Prostate gland (tissue), 2 donors: ENCODE results near the gene SIPA1L3. TPM values are rescaled to one million over a fixed set of nuclear protein-coding genes. Genes with fewer than 3 reads are reported as not detected.
"Not testable (repeated sequence)": the region's sequence is repeated elsewhere in the genome, so short reads cannot be mapped to it uniquely, and the experiment has no call there.

Source experiments
- DNase-seq: peaks from one replicate; pipeline ENCODE4 v3.0.0-alpha.2; 2019; ENCODE audit warnings: low spot score
- H3K27ac ChIP-seq, 2 donors: fragments of 200-600 bp; sonication (generic); 2 replicates each; pipeline ENCODE4 v1.5.1; 2017 to 2019
- H3K27me3 ChIP-seq: fragments of 200-600 bp; sonication (generic); replicated peaks from 2 replicates; pipeline ENCODE4 v1.5.1; 2019; ENCODE audit not compliant: insufficient read depth
- H3K36me3 ChIP-seq, 2 donors: fragments of 200-600 bp; sonication (generic); 1 replicate in 1 of 2; 2 replicates in 1 of 2; pipeline versions ENCODE4 v1.5.1 to v1.8.1; 2017 to 2019
- H3K4me1 ChIP-seq: fragments of 200-600 bp; sonication (generic); replicated peaks from 2 replicates; pipeline ENCODE4 v1.5.1; 2019
- H3K4me3 ChIP-seq, 2 donors: fragments of 200-600 bp; sonication (generic); 2 replicates each; pipeline ENCODE4 v1.5.1; 2017 to 2019
- H3K9me3 ChIP-seq: fragments of 200-600 bp; sonication (generic); 2 replicates; pipeline ENCODE4 v1.5.1; 2017
- CTCF ChIP-seq, 4 experiments: fragments of 200-600 bp in 2 of 4; fragments of 450-650 bp in 2 of 4; sonication (generic) in 2 of 4; IDR thresholded peaks; 1 replicate in 3 of 4; 2 replicates in 1 of 4; pipeline ENCODE4 v1.5.1; 2016 to 2019; ENCODE audit warnings: antibody characterized with exemption in 4 of 4, mild to moderate bottlenecking in 2 of 4, moderate library complexity in 2 of 4
- POLR2A ChIP-seq: fragments of 450-650 bp; IDR thresholded peaks from one replicate; pipeline ENCODE4 v1.6.1; 2016; ENCODE audit warnings: antibody characterized with exemption, mild to moderate bottlenecking
- POLR2AphosphoS5 ChIP-seq: sonication (generic); formaldehyde crosslinking; IDR thresholded peaks from one replicate; pipeline ENCODE4 v1.6.1; 2017; ENCODE audit warnings: antibody characterized with exemption
- WGBS: methylation state at CpG from one replicate; pipeline ENCODE4 v1.1.5; 2018; 5-methylcytosine and 5-hydroxymethylcytosine counted together
- intact Hi-C: fragments of 100-400 bp; cut with DNase I; formaldehyde crosslinking; loops from one replicate; pipeline ENCODE4 v1.14.2; 2022
- total RNA-seq, 2 donors: library from RNA; depleted of rRNA; stranded (reverse); fragments of >200 nt; gene quantifications; one replicate each; pipeline ENCODE4 v1.1.0, GENCODE V29; 2016

SIPA1L3 gene
- total RNA-seq, 2 donors from 2014 or later: 48.8 to 63.5 TPM

- H3K27me3 ChIP-seq: no peaks in the 10 kb centered on the region
- H3K4me3 ChIP-seq: no peak overlapping the region
- peak; percentile 70 for DNase-seq
- peak overlapping the region; percentile 47 to 52 for H3K27ac ChIP-seq
- H3K9me3 ChIP-seq: no peaks in the 10 kb centered on the region
- 33% methylated on average over 3 of the region's 3 CpGs for WGBS
- H3K4me1 ChIP-seq: peaks cover 4% of the 10 kb centered on the region
- no peaks in the 10 kb centered on the region for H3K36me3 ChIP-seq
- TF ChIP-seq CTCF (IDR thresholded peaks at IDR 0.05) (no peak), POLR2A (no peak), POLR2AphosphoS5 (peak; percentile 83)
- intact Hi-C loops: no loop called here
These were observed 163.6 kb downstream of the SIPA1L3 start for GRCh38 chr19:38070573-38070972.

GRCh38 chr19:38071054-38071453, 164.0 kb downstream of the SIPA1L3 start:
- DNase-seq, H3K9me3 ChIP-seq, intact Hi-C loops, H3K27me3 ChIP-seq, H3K36me3 ChIP-seq, H3K4me1 ChIP-seq, H3K4me3 ChIP-seq: not testable (repeated sequence)
- peak overlapping the region; percentile 23 to 47 for H3K27ac ChIP-seq
- 94% methylated on average over 6 of the region's 6 CpGs for WGBS

GRCh38 chr19:38071647-38072046, 164.6 kb downstream of the SIPA1L3 start:
- TF ChIP-seq CTCF (IDR thresholded peaks at IDR 0.05): no peak
- no peak for TF ChIP-seq POLR2AphosphoS5
- TF ChIP-seq POLR2A: no peak
- no peak overlapping the region for H3K4me3 ChIP-seq
- H3K36me3 ChIP-seq: no peaks in the 10 kb centered on the region
- intact Hi-C loops: no loop called here
- no peak overlapping the region for H3K27ac ChIP-seq
- DNase-seq: no peak
- WGBS: 97% methylated on average over 5 of the region's 5 CpGs
- no peaks in the 10 kb centered on the region for H3K27me3 ChIP-seq
- H3K4me1 ChIP-seq: peaks cover 4% of the 10 kb centered on the region
- H3K9me3 ChIP-seq: no peaks in the 10 kb centered on the region

GRCh38 chr19:38072776-38073750, 166.1 kb downstream of the SIPA1L3 start:
- H3K27ac ChIP-seq: no peak overlapping the region

More at GRCh38 chr19:38072776-38073750, 166.1 kb downstream of the SIPA1L3 start:
- Histone ChIP-seq H3K27me3 (no peaks in the 10 kb centered on the region), H3K4me3 (no peak overlapping the region), H3K4me1 (peaks cover 4% of the 10 kb centered on the region), H3K36me3 (no peaks in the 10 kb centered on the region), H3K9me3 (no peaks in the 10 kb centered on the region)
- no peak for DNase-seq
- TF ChIP-seq POLR2AphosphoS5: no peak
- no peak for TF ChIP-seq POLR2A
- TF ChIP-seq CTCF (IDR thresholded peaks at IDR 0.05): no peak
- 83% methylated on average over 18 of the region's 18 CpGs for WGBS
- intact Hi-C loops: no loop called here
